ENCODE data around the gene TENM3.

The TENM3 gene

DNA sequence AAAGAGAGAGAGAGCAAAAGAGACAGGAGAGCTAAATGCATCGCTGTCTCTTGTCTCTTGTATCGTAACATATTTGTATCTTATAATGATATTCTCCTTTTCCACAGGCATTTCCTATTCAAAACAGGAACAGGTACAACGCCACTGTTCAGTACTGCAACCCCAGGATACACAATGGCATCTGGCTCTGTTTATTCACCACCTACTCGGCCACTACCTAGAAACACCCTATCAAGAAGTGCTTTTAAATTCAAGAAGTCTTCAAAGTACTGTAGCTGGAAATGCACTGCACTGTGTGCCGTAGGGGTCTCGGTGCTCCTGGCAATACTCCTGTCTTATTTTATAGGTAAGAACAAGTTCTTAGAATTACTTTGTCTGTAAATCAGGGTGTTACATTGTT is 385.3 kb downstream of the TENM3 start:
- no peak for DNase-seq (ENCODE audit: low spot score)

DNA sequence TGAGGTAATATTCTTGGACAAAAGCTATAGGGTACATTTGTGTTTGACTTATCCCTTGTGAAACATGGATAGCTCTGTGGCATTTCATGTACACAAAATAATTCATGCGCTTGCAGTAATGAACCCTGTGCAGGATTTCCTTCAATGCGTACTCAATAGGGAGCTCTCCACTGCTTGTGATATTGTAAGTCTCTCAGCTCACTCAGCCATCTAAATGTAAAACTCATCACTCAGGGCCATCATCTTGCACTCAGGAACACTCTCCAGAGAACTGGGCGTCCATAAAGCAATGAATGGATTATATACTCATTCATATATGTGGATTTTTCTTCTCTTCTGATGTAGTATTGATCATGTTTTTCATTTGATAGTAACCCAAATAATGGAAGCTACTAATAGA is 385.9 kb downstream of the TENM3 start:
- no peak for DNase-seq (ENCODE audit: low spot score)

DNA sequence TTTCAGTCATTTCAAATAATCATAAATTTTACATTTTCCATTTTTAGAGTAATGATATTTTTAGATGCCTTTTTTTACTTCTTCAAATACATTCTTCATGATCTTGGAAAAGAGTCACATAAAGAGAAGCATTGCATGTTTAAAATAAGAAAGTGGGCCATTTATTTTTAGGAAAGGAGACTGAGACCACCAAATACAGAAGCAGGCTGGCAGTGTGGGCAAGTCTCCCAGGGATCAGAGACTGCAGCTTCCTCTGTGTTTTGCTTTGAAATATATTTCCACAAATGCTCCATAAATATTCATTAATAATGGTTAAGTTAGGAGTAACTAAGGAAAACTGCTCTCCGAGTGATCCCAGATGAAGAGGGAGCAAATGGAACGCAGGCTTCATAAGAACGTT is 397.3 kb downstream of the TENM3 start:
- no peak for DNase-seq (ENCODE audit: low spot score)

DNA sequence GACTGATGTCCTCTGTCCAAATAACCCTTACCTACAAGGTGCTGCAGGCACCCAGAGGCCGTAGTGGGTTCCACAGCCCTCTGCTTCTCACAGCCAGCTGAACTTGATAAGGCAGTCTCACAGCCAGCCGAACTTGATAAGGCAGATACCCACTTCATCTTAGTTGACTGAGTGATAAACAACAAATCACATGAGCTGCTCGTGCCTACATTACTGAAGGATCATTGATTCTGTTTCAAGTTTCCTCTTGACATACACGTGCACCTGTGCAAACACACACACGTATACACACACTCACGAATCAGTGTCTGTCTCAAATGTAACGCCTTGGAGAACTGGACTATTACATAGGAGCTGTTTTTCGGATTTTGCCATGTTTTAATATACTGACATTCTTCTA is 397.7 kb downstream of the TENM3 start:
- DNase-seq (ENCODE audit: low spot score), result no peak

DNA sequence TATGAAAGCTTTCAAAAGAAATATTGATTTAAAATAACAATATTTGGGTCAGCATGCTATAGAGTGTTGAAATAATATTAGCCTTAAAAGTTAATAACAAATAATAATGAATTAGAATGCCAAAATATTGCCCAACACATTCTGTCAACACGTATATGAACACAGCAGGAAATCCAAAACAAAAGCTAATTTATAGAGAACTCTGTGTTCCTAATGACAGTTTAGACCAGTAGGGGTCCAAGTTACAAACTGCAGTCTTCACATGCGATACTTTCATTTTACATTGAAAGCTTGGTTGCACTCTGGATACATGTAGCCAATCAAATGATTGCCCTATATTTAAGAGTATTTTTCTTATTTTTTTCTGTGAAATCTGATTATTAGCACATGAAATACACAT is 399.6 kb downstream of the TENM3 start:
- DNase-seq (ENCODE audit: low spot score), result no peak

DNA sequence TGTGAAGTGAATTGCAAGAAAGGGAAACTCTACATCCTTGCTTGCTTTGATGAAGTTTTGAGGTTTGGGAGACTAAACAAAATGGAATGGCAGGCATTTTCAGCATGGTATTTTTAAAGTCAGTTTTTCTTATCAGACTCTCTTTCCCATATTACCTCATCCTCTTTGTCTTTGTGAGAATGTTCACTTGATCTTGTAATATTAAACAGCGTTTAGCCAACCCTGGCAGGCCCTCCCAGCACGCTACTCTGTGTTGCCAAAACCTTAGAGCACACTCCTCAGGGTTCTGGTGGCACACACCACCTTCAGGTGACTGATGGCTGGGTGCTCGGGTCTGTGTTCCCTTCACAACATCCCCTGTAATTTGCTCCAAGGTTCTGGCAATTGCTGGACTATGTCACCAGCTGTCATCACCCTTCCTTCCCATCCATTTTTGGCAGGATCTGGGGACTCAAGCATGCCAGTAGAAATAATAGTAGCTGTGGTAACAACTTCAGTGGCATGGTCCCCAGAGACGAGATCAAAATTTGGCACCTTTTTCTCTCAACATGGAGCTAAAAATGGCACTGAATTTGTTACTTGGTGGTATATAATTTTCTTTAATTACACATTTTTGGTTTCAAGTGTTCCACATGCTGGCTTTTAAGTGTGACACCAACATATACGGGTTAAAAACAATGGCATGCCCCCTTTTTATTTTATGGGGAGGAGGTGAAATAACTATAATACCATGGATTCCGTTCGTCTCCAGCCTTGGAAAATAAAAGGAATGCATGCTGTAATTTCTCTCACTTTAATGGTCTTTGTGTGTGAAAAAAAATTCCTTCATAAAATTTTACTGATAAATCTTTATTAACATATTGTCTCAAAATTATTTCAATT is 400.8 kb downstream of the TENM3 start:
- DNase-seq (ENCODE audit: low spot score), result no peak

DNA sequence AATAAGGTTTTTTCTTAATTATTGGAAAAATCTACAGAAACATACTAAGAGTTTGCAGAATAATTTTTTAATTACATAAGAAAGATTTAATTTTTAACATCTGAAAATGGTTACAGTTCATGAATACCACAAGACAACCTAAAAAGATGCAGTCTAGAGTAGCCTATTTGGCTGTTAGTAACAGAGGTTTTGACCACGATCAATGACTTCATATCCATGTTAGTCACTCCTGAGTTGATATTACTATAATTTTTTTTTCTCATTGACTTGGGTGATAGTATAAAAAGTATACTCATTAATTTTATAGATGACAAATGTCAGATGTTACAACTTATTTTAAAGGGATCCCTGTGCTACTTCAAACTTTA is 401.5 kb downstream of the TENM3 start:
- DNase-seq (ENCODE audit: low spot score), result no peak

DNA sequence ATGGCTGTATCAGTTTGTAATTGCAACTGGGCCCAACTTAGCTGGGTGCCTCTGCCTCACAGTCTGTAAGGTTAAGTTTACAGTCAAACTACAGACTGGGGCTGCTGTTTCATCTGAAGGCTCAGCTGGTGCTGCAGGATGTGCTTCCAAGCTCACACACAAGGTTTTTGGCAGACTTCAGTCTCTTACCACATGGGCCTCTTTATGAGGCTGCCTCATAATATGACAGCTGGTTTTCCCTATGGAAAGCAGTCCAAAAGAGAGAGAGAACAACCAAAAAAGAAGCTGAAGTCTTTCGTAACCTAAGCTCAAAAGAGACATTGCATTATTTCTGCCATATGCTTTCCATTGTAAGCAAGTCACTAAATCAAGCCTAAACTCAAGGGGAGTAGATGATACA is 402.3 kb downstream of the TENM3 start:
- no peak for DNase-seq (ENCODE audit: low spot score)

DNA sequence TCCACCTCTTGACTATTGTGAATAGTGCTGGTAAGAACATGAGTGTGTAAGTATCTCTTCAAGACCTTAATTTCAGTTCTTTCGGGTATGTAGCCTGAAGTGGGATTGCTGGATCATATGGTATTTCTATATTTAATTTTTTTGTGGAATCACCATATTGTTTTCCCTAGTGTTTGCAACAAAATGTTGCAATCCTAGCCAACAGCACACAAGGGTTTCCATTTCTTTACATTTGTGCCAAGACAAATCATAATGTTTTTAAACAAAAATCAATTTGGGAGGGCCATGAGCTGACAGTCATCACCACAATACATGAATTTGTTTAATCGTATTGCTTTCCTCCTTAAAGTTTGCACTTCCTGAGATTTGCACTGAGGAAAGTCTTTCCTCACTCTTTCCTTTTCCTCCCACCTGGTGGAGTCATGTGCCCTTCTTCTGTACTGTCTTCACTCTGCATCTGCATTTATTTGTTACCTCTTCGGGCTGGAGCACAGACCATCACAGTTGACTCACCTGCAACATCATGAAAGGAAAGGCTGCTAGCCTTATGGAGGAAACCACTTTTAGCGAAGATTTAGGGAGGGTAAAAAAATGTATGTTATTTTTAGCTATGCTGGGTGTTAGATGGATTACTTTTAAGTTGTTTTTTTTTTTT is 404.6 kb downstream of the TENM3 start:
- DNase-seq (ENCODE audit: low spot score), result no peak

DNA sequence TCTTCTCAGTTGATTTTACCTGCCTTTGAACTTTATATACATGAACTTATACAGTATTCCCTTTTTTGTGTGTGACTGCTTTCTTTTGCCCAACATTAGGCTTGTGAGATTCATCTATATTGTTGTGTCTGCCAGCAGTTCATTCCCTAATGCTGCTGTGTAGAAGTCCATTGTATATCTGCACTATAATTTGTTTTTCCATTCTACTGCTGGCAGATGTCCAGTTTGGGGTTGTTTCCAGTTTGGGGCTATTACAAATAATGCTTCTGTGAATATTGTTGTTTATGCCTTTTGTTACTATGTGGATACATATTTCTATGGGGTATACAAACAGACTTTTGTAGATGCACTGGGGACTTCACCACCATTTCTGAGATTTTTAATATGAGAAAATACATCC is 405.6 kb downstream of the TENM3 start:
- DNase-seq (ENCODE audit: low spot score), result no peak

DNA sequence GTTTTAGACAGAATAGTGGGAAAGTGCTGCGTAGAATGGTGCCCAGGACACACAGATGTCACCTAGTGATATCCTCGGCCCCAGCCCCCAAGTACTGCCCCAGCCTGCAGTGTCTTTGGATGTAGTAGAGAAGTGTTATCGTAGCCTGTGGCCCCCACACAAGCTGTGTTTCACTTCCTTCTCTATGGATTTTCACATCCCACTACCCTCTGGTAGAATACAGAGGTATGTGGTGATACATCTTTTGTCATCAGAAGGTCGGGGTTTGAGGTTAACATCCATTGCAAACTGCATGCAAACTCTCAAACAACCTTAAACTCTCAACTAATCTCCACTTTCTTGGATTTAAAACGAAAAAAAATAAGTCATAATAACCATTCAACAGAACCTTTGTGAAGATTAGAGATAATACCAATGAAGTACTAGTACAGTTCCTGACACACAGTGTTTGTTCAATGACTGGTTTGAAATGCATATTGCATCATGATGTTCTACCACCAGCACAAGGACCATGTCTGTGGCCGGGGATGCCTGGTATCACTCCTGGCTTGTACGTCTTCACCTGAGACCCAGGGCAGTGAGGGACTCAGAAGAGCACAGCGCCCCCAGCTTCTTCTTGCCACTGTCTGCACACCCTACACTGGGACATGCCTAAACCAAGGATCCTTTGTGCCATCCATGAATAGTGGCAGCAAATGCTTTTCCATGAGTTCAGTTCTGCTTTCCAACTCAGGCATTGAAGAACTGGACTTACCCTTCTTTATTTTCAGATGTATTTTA is 406.7 kb downstream of the TENM3 start:
- no peak for DNase-seq (ENCODE audit: low spot score)

DNA sequence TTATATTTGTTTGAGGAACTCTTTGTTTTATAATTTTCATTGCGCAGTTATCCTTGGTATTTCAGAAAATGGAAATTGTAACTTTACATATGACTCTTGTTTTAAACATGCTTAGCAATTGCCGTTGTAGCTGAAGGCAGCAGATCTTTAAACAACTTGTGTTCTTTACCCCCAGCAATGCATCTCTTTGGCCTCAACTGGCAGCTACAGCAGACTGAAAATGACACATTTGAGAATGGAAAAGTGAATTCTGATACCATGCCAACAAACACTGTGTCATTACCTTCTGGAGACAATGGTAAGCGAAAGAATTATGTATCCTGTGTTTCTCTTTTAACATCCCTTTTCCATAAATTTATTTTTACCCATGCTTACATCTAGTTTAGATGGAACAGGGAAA is 410.4 kb downstream of the TENM3 start:
- no peak for DNase-seq (ENCODE audit: low spot score)

DNA sequence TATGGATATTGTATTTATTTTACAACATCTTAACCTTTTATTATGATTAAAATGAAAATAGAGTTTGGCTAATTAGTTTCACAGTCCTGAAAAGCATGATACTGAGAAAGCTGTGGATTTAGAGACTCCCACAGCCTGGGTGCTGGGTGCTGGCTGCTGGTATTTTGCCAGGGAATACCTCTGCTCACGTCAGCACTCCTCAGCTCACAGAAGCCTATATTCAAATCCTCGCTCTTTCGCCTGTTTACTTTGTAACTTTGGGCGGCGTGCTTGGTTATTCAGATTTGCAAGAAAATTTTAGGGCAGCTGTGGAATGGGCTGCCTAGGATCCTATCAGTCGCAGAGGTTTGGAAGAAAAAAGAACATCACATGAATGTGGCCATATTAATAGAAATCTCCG is 412.1 kb downstream of the TENM3 start:
- DNase-seq (ENCODE audit: low spot score), result no peak

DNA sequence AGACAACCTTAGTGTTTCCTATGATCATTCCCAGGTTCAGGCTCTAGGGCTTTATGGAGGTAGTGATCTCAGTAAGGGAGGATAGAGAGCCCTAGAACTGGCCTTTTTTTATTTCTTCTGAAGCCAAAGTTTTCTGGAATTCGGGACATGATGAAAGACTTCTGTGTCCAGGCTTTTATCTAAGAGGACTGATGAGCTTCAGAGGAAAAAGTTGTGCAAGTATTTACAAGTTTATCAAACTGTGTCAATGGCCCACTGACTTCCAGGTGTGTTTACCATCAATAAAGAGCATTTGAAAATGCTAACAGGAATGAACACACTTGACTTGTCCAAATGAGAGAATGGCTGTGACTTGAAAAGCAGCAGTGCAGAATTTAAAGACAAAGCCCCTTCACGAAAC is 419.3 kb downstream of the TENM3 start:
- no peak for DNase-seq (ENCODE audit: low spot score)

DNA sequence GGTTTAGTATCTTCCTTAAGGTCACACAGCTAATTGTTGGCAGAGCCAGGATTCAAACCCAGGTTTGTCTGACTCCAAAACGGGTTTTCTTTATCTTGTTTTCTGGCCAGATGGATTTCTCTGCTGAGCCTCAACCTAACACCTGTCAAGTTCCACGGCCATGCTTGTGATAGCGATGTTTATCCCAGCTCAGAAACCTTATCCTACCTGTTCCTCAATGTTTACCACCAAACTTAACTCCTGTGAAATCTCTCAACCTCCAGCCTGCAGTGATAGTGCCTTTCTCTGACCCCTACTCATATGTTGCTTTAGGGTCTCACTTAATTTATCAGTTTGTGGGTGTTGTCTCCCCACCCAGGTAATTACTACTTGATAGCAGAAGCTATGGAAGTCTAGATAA is 428.0 kb downstream of the TENM3 start:
- DNase-seq (ENCODE audit: low spot score), result no peak

DNA sequence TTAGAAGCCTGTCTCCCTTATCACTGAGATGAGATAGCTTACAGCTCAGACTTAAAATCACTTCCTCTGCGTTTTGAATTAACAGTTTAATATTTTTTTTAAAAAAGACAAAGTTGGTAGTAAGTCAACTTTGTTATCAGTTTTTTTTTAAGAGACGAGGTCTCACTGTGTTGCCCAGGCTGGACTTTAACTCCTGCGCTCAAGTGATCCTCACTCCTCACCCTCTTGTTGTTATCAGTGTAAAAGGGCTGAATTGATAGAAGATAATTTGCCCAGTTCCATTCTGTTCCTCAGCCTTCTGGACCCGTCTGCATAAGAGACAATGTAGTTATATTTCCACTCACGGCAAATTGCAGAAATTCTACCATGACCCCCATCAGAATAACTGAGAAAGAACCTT is 428.5 kb downstream of the TENM3 start:
- no peak for DNase-seq (ENCODE audit: low spot score)

DNA sequence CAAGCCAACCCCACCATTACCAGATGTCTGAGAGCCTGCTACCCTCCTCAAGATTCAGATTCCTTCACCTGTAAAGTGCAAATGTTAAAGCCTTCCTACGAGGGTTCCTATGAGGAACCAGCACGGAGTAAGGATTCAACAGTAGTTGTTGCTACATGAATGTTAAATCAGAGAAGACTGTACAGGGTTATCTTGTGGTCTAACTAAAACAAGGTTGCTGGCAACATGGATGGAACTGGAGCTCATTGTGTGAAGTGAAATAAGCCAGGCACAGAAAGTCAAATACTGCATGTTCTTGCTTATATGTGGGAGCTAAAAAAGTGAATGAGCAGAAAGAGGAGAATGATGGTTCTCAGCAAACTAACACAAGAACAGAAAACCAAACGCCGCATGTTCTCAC is 435.4 kb downstream of the TENM3 start:
- DNase-seq (ENCODE audit: low spot score), result no peak

DNA sequence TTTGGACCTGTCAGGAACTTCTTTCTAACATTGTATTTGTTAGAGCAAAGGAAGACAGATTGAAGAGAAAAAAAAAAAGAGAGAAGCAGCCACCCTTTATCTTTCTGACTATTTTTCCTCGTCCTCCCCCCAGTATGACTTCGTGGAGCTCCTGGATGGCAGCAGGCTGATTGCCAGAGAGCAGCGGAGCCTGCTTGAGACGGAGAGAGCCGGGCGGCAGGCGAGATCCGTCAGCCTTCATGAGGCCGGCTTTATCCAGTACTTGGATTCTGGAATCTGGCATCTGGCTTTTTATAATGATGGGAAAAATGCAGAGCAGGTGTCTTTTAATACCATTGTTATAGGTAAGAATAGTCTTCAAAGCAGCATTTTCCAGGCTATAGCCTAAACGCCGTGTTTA is 436.3 kb downstream of the TENM3 start:
- no peak for DNase-seq (ENCODE audit: low spot score)

DNA sequence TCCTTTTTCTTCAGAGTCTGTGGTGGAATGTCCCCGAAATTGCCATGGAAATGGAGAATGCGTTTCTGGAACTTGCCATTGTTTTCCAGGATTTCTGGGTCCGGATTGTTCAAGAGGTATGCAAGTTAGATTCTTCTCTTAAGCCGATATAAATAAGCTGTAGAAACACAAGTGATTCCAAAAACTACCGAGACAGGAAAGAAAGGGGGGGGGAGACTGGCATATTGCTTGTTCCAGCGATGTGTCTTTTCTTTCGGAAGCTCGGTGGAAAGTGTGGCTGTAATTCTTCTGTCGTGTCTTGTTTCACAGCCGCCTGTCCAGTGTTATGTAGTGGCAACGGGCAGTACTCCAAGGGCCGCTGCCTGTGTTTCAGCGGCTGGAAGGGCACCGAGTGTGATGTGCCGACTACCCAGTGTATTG is 437.0 kb downstream of the TENM3 start:
- no peak for DNase-seq (ENCODE audit: low spot score)

DNA sequence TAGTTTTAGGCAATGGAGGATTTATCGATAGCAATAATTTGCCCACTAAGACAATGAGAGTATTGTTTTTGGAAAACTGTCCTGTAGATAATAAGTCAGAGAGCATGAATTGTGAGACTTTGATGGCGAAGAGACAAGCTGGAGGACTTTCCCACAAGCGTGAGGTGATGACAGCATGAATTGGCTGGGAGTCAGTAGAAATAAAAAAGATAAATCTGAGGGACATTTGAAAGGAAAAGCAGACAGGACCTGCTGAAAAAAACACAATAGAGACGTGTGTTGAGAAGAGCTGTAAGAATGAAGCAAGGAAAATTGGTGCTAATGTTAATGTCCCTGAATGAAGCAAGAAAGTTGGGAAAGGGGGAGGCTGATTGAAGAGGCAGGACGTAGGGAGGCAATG is 440.5 kb downstream of the TENM3 start:
- DNase-seq (ENCODE audit: low spot score), result no peak

DNA sequence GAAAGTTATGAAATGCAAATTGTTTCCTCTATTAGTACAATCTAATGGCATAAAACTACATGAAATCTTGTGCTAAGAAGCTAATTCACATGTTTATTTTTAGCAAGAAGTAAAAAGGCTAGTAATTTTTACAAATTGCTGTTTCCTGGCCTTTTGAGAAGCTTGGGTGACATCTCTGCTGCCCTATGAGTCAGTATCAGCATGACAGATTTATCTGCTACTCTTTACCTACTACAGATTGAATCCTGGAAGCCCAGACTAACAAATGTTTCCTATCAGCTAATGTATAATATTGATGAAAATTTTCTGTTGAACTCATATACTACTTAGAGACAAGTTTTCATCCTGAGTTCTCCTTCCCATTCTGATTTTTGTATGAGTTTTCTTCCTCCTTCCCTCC is 441.6 kb downstream of the TENM3 start:
- DNase-seq (ENCODE audit: low spot score), result no peak

DNA sequence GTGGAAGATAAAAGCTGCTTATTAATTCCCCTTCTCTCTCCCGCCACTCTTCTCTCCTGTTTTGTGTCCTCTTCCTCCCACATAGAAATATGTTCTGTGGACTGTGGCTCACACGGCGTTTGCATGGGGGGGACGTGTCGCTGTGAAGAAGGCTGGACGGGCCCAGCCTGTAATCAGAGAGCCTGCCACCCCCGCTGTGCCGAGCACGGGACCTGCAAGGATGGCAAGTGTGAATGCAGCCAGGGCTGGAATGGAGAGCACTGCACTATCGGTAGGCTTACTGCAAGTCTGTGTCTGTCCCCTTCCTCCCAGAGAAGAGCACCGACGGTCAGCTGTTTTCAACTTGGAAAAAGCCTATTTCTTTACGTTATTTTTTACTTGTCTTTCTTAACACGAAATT is 444.9 kb downstream of the TENM3 start:
- DNase-seq (ENCODE audit: low spot score), result no peak

DNA sequence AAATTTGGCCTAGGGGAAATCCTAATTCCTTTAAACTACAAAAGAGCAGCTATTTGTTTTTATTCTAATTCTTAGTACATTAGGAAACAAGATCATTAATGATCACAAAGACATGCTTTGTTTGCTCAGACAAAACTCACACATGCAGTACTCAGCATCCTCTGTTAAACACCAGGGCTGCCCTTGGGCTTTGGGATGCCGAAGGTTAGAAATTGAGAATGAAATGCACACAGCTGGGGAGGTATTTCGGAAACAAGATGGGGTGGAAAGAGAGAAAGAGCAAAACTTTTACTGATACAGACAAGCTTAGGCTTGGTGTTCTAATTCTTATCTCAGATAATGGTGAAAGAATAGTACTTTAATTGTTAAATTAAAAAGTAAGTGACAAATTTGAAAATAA is 451.3 kb downstream of the TENM3 start:
- DNase-seq (ENCODE audit: low spot score), result no peak
